ENCODE data around the gene MYO5B. TPM values are rescaled to one million over a fixed set of nuclear protein-coding genes. Genes with fewer than 3 reads are reported as not detected.

Gene MYO5B
- total RNA-seq, 1 experiment from 2014 or later: 32.1 TPM

DNA sequence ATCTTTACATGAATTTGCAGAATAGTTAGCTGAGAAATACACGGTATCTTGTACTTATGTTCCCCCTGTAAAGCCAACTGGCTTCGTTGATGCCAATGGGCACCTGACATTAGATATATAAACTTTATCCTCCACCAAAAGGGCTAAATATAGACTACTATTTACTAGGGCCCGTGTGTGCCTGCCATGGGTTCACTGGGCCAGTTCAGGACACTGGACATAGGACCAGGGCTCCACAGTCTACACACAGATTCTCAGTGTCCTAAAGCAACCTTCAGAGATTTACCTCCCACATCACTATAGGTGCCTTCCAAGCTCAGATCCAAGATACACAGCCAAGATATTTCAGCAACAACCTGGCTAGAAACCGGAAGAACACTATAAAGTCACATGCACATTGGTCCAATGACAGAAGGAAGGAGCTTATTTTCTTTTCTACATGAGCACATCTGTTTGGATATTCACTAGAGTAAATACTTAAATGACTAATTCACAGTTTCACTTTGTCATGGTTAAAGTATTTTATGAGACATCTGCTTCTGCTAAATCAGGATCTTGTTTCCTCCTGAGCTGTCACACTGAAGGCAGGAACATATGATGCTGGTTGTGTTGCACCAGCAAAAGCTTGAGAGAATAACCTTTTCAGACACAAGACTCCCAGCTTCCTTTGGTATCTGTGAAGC lies 95.1 kb downstream of the MYO5B start:
- CTCF ChIA-PET: no interaction called here
- BruUV-seq (replicated peaks): no TSS peak
- Histone ChIP-seq H3K4me3 (replicated peaks in 1 of 2; ENCODE audit: low read depth in 1 of 2, low read length in 2 of 2) (no peak overlapping the region), H3K27ac (ENCODE audit: low read depth, low read length) (no peak overlapping the region), H3K9me2 (ENCODE audit: insufficient read depth) (no peaks in the 10 kb centered on the region), H3K9ac (ENCODE audit: low read length) (no peak overlapping the region), H3K4me2 (ENCODE audit: low read length) (no peak overlapping the region; the same call in 1 of the 2 replicates), H3K9me3 (ENCODE audit: control insufficient read depth in 1 of 2, insufficient read depth in 1 of 2, low read depth in 1 of 2, low read length in 2 of 2) (no peaks in the 10 kb centered on the region), H2AFZ (ENCODE audit: low read depth, low read length, poor library complexity, severe bottlenecking) (no peak overlapping the region), H3K36me3 (ENCODE audit: control insufficient read depth in 1 of 2, insufficient read depth in 2 of 2, low read length in 2 of 2) (no peaks in the 10 kb centered on the region), H3K79me2 (ENCODE audit: insufficient read depth, low read length) (no peaks in the 10 kb centered on the region), H3K4me1 (ENCODE audit: control insufficient read depth in 1 of 2, insufficient read depth in 2 of 2, low read length in 2 of 2) (peaks cover 0 to 26% of the 10 kb centered on the region in 2 experiments; a peak in 1 of 4 replicates), H3K27me3 (ENCODE audit: insufficient read depth, low read length) (no peaks in the 10 kb centered on the region), H4K20me1 (ENCODE audit: insufficient read depth) (no peaks in the 10 kb centered on the region)
- intact Hi-C loops (cut with micrococcal nuclease): no loop called here
- ATAC-seq (no peak), DNase-seq (ENCODE audit: low read depth, low spot score) (no peak)
- RAD21 ChIA-PET (ENCODE audit: low non-redundant PET in 1 of 2, low total read pairs in 2 of 2, uncharacterized antibody in 2 of 2, unreplicated experiment in 2 of 2): no interaction called here
- TF ChIP-seq CBX3 (IDR thresholded peaks at IDR 0.05; ENCODE audit: low read depth) (0 out of 2 replicates have a peak, but pooled peaks have one; percentile 23), SRF (IDR thresholded peaks at IDR 0.05; ENCODE audit: low read depth) (no peak), SIN3A (IDR thresholded peaks at IDR 0.05; ENCODE audit: low read depth) (0 out of 2 replicates have a peak, but pooled peaks have one; percentile 31), FOSL1 (IDR thresholded peaks at IDR 0.05; ENCODE audit: low read depth) (peak; percentile 41; the same call in 1 of the 2 replicates), RAD21 (IDR thresholded peaks at IDR 0.05; ENCODE audit: low read depth) (no peak), SP1 (IDR thresholded peaks at IDR 0.05; ENCODE audit: low read depth) (peak; percentile 25; the same call in 1 of the 2 replicates), EZH2 (IDR thresholded peaks at IDR 0.05) (no peak)
- TF ChIP-seq, protein P1, sequence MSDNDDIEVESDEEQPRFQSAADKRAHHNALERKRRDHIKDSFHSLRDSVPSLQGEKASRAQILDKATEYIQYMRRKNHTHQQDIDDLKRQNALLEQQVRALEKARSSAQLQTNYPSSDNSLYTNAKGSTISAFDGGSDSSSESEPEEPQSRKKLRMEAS (IDR thresholded peaks at IDR 0.05): 0 out of 2 replicates have a peak, but pooled peaks have one; percentile 28
- POLR2A ChIA-PET: no interaction called here

DNA sequence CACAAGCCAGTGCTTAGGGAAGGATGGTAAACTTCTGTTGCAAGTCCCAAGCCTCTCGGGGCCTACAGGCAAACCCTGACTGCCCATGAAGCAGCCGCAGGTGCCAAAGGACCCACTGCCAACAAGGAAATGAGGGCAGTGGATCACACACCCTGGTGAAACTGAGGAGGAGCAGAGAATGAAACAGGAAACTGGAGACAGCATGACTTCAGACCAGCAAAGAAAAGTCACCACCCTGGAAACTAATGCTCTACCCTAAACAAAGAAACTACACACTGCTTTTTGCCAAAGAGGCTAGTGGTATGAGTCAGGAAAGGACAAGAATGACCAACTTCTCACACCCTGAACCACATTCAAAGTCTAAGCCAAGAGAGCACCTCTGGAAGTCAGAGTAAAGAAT lies 97.2 kb downstream of the MYO5B start:
- TF ChIP-seq RAD21 (IDR thresholded peaks at IDR 0.05; ENCODE audit: low read depth) (peak; percentile 5; the same call in 1 of the 2 replicates), EZH2 (IDR thresholded peaks at IDR 0.05) (no peak), SP1 (IDR thresholded peaks at IDR 0.05; ENCODE audit: low read depth) (peak; percentile 32), ZFX (IDR thresholded peaks at IDR 0.05) (no peak), JUND (IDR thresholded peaks at IDR 0.05) (peak; percentile 44; the same call in 1 of the 2 replicates), EGR1 (IDR thresholded peaks at IDR 0.05; ENCODE audit: low read depth) (no peak), CBX3 (IDR thresholded peaks at IDR 0.05; ENCODE audit: low read depth) (peak; percentile 50; the same call in 1 of the 2 replicates), YY1 (IDR thresholded peaks at IDR 0.05; ENCODE audit: extremely low read depth, insufficient replicate concordance, low read depth, low read length) (no peak)
- TF ChIP-seq, protein P2, sequence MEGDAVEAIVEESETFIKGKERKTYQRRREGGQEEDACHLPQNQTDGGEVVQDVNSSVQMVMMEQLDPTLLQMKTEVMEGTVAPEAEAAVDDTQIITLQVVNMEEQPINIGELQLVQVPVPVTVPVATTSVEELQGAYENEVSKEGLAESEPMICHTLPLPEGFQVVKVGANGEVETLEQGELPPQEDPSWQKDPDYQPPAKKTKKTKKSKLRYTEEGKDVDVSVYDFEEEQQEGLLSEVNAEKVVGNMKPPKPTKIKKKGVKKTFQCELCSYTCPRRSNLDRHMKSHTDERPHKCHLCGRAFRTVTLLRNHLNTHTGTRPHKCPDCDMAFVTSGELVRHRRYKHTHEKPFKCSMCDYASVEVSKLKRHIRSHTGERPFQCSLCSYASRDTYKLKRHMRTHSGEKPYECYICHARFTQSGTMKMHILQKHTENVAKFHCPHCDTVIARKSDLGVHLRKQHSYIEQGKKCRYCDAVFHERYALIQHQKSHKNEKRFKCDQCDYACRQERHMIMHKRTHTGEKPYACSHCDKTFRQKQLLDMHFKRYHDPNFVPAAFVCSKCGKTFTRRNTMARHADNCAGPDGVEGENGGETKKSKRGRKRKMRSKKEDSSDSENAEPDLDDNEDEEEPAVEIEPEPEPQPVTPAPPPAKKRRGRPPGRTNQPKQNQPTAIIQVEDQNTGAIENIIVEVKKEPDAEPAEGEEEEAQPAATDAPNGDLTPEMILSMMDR (IDR thresholded peaks at IDR 0.05 in 2 of 3, conservative IDR thresholded peaks at IDR 0.05 in 1 of 3; ENCODE audit: borderline replicate concordance in 1 of 3, insufficient read depth in 1 of 3, low read depth in 2 of 3, low read length in 2 of 3): no peak
- TF ChIP-seq, protein P3, sequence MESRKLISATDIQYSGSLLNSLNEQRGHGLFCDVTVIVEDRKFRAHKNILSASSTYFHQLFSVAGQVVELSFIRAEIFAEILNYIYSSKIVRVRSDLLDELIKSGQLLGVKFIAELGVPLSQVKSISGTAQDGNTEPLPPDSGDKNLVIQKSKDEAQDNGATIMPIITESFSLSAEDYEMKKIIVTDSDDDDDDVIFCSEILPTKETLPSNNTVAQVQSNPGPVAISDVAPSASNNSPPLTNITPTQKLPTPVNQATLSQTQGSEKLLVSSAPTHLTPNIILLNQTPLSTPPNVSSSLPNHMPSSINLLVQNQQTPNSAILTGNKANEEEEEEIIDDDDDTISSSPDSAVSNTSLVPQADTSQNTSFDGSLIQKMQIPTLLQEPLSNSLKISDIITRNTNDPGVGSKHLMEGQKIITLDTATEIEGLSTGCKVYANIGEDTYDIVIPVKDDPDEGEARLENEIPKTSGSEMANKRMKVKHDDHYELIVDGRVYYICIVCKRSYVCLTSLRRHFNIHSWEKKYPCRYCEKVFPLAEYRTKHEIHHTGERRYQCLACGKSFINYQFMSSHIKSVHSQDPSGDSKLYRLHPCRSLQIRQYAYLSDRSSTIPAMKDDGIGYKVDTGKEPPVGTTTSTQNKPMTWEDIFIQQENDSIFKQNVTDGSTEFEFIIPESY (IDR thresholded peaks at IDR 0.05; ENCODE audit: extremely low read depth, insufficient replicate concordance, low read length): no peak
- ChIA-PET CTCF (no interaction called here), POLR2A (no interaction called here), RAD21 (ENCODE audit: low non-redundant PET in 1 of 2, low total read pairs in 2 of 2, uncharacterized antibody in 2 of 2, unreplicated experiment in 2 of 2) (no interaction called here)
- no peaks in the 10 kb centered on the region for H4K20me1 ChIP-seq (ENCODE audit: insufficient read depth)
- H3K4me3 ChIP-seq (replicated peaks in 1 of 2; ENCODE audit: low read depth in 1 of 2, low read length in 2 of 2): no peak overlapping the region
- H3K27ac ChIP-seq (ENCODE audit: low read depth, low read length): no peak overlapping the region
- H3K27me3 ChIP-seq (ENCODE audit: insufficient read depth, low read length): no peaks in the 10 kb centered on the region
- peaks cover 0 to 31% of the 10 kb centered on the region in 2 experiments; a peak in 1 of 4 replicates for H3K4me1 ChIP-seq (ENCODE audit: control insufficient read depth in 1 of 2, insufficient read depth in 2 of 2, low read length in 2 of 2)
- no peaks in the 10 kb centered on the region for H3K36me3 ChIP-seq (ENCODE audit: control insufficient read depth in 1 of 2, insufficient read depth in 2 of 2, low read length in 2 of 2)
- peak overlapping the region; percentile 34; the same call in 1 of the 2 replicates for H3K4me2 ChIP-seq (ENCODE audit: low read length)
- no TSS peak for BruUV-seq (replicated peaks)
- no peak for ATAC-seq
- no peaks in the 10 kb centered on the region for H3K9me3 ChIP-seq (ENCODE audit: control insufficient read depth in 1 of 2, insufficient read depth in 1 of 2, low read depth in 1 of 2, low read length in 2 of 2)
- intact Hi-C loops (cut with micrococcal nuclease): no loop called here
- no peak overlapping the region for H3K9ac ChIP-seq (ENCODE audit: low read length)
- H2AFZ ChIP-seq (ENCODE audit: low read depth, low read length, poor library complexity, severe bottlenecking): no peak overlapping the region
- no peaks in the 10 kb centered on the region for H3K79me2 ChIP-seq (ENCODE audit: insufficient read depth, low read length)
- peak; percentile 16 for DNase-seq (ENCODE audit: low read depth, low spot score)
- H3K9me2 ChIP-seq (ENCODE audit: insufficient read depth): no peaks in the 10 kb centered on the region
